ENCODE results near the gene BLVRB.

- TF ChIP-seq POLR2A (IDR thresholded peaks at IDR 0.05; ENCODE audit: low read depth, low read length) = no peak
- TF ChIP-seq TAF1 (IDR thresholded peaks at IDR 0.05; ENCODE audit: low read depth, low read length) = no peak
- no peak for TF ChIP-seq POLR2AphosphoS5 (IDR thresholded peaks at IDR 0.05; ENCODE audit: low read depth, low read length)
- no peak for TF ChIP-seq SPI1 (IDR thresholded peaks at IDR 0.05; ENCODE audit: low read depth, low read length)
These were observed 40.6 kb upstream of the BLVRB start for GRCh38 chr19:40506099-40506498.
